HG02588 (cell line): ENCODE data around the gene DNMT3B.

ENCODE experiments used
- ATAC-seq: cut with Tn5 transposase; IDR thresholded peaks from one replicate; pipeline ENCODE4 v1.9.1; 2021; ENCODE audit warnings: mild to moderate bottlenecking, moderate library complexity; ENCODE audit not compliant: unreplicated experiment

The DNMT3B gene

GRCh38 chr20:32849577-32849976, 87.4 kb downstream of the DNMT3B start:
- ATAC-seq = no peak

GRCh38 chr20:32855387-32855786, 93.2 kb downstream of the DNMT3B start:
- no peak for ATAC-seq

GRCh38 chr20:32858189-32858588, 96.0 kb downstream of the DNMT3B start:
- no peak for ATAC-seq
